ENCODE measurements around the gene CASZ1. TPM values are rescaled to one million over a fixed set of nuclear protein-coding genes. Genes with fewer than 3 reads are reported as not detected.

The CASZ1 gene
- total and polyA plus RNA-seq, 9 of the 15 experiments (the other 6 are each of a cell fraction or from before 2014, with no cell fraction given) = 0.01 to 4.0 (median 0.76) TPM; not detected in 1

GRCh38 chr1:10634428-10635084, 161.9 kb downstream of the CASZ1 start:
- TF ChIP-seq TEAD1 (CRISPR knock-in tag; IDR thresholded peaks at IDR 0.05) = 0 out of 4 replicates have a peak, but pooled peaks of 1 of the 2 experiments have one; percentile 24
- TF ChIP-seq HNRNPL (IDR thresholded peaks at IDR 0.05; ENCODE audit: low read depth, low read length) = 0 out of 2 replicates have a peak, but pooled peaks have one; percentile 45
- TF ChIP-seq STAT6 (CRISPR knock-in tag; IDR thresholded peaks at IDR 0.05) = no peak
- TF ChIP-seq RBM22 (IDR thresholded peaks at IDR 0.05; ENCODE audit: low read depth, low read length, poor library complexity, severe bottlenecking) = peak; percentile 62
- no peak for TF ChIP-seq CBX5 (IDR thresholded peaks at IDR 0.05; ENCODE audit: borderline replicate concordance, low read depth)
- no peak for TF ChIP-seq USF1 (CRISPR knock-in tag; IDR thresholded peaks at IDR 0.05)
- no peak for TF ChIP-seq ZBTB12 (CRISPR knock-in tag; IDR thresholded peaks at IDR 0.05)
- TF ChIP-seq RBM39 (optimal IDR thresholded peaks at IDR 0.05; ENCODE audit: low read depth, low read length) = no peak
- no peak for TF ChIP-seq CHD1 (IDR thresholded peaks at IDR 0.05; ENCODE audit: low read length)
- TF ChIP-seq POLR2G (IDR thresholded peaks at IDR 0.05; ENCODE audit: low read depth, low read length) = peak; percentile 68
- no peak for TF ChIP-seq XRCC4 (IDR thresholded peaks at IDR 0.05; ENCODE audit: extremely low read depth, insufficient read depth, insufficient read length)
- Histone ChIP-seq H2AFZ (ENCODE audit: low read depth, low read length) (no peak overlapping the region), H3K4me3 (no peak overlapping the region), H4K20me1 (replicated peaks; ENCODE audit: control insufficient read depth, insufficient read depth, low read length) (no peaks in the 10 kb centered on the region), H3K36me3 (ENCODE audit: control insufficient read depth, insufficient read depth, low read length) (peaks cover 21% of the 10 kb centered on the region; the same call in 1 of the 3 replicates), H3K27ac (ENCODE audit: extremely low read depth, low read depth, low read length) (no peak overlapping the region), H3K79me2 (ENCODE audit: control insufficient read depth, insufficient read depth, low read length) (no peaks in the 10 kb centered on the region), H3K9me3 (replicated peaks; ENCODE audit: control insufficient read depth, insufficient read depth, low read depth, low read length) (no peaks in the 10 kb centered on the region), H3K4me1 (replicated peaks in 1 of 2; ENCODE audit: control insufficient read depth in 2 of 2, insufficient read depth in 2 of 2, low read length in 2 of 2) (peaks cover 0 to 51% of the 10 kb centered on the region in 2 experiments; a peak in 1 of 5 replicates), H3K4me2 (ENCODE audit: insufficient read depth, low read length) (no peak overlapping the region), H3K9ac (ENCODE audit: insufficient read depth in 1 of 2, low read depth in 2 of 2, low read length in 2 of 2) (no peak overlapping the region), H3K27me3 (ENCODE audit: control insufficient read depth in 2 of 2, insufficient read depth in 2 of 2, low read length in 2 of 2) (peaks cover 0 to 5% of the 10 kb centered on the region in 2 experiments; a peak in 1 of 5 replicates), H3K9me1 (ENCODE audit: control insufficient read depth, insufficient read depth, low read length) (peaks cover 3% of the 10 kb centered on the region)
- no peak; the same call in 2 of the 3 replicates for ATAC-seq
- no TSS peak for BruUV-seq (replicated peaks)
- no peak for FAIRE-seq
- WGBS (ENCODE audit: insufficient coverage, low coverage, missing lambda C conversion rate) = 54% methylated on average over 23 of the region's 23 CpGs
- ChIA-PET CTCF (ENCODE audit: low intra/inter-chr PET ratio) (no interaction called here), POLR2A (interaction anchor here (0.6 to 2.2 kb wide), 4 partner anchors 10 to 159 kb away, joined by 3 to 6 read pairs (median 4); no protein-coding TSS in a partner anchor)
- in situ Hi-C loops (cut with MboI) = no loop called here
- DNase-seq (ENCODE audit: extremely low read depth in 1 of 4, low spot score in 3 of 4) = no peak
- intact Hi-C loops (cut with micrococcal nuclease) = no loop called here
